Smooth muscle cell of bladder (primary cell): ENCODE data around the gene JPH4. TPM values are rescaled to one million over a fixed set of nuclear protein-coding genes. Genes with fewer than 3 reads are reported as not detected.

ENCODE experiments used
- total RNA-seq: library from RNA; depleted of rRNA; stranded (reverse); fragments of >200 nt; gene quantifications from 2 replicates; pipeline ENCODE4 v1.2.3, GENCODE V29; 2014

JPH4 gene
- total RNA-seq, result not detected in 2 replicates

DNA sequence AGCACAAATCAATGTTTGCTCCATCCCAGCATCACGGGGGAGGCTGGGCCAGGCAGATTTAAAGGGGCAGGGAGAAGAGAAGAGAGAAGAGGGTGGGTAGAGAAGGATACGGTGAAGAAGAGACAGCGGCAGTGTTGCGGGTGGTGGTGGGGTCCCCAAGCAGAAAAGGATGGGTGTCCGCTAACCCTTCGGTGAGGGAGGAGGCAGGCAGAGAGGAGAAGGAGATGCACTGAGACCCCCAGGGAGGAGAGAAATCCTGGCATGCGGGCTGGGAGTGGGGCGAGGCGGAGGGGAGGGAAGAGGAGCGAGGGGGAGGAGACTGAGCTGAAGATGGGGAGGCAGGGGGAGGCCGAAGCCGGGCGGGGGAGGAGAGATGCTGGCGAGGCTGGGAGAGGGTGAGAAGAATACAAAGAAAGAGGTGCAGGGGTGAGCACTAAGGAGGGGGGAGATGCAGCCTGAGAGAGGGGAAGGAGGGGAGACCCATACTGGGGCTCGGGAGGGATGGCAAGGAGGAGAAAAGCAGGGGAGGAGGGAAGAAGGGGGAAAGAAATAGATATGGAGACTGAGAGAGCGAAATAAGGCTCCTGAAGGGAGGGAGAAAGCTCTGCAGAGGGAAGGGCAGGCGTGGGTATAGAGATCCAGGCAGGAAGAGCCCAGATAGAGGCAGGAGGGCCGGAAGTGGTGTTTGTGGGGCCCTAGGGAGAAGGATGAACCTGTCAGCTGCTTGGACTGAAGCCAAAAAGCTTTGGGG, at the start of gene JPH4:
Gene JPH4 (minus strand): TSS at position 231 of the 751 bp plus-strand sequence. CDS start 1,337 bp downstream, outside the sequence.

DNA sequence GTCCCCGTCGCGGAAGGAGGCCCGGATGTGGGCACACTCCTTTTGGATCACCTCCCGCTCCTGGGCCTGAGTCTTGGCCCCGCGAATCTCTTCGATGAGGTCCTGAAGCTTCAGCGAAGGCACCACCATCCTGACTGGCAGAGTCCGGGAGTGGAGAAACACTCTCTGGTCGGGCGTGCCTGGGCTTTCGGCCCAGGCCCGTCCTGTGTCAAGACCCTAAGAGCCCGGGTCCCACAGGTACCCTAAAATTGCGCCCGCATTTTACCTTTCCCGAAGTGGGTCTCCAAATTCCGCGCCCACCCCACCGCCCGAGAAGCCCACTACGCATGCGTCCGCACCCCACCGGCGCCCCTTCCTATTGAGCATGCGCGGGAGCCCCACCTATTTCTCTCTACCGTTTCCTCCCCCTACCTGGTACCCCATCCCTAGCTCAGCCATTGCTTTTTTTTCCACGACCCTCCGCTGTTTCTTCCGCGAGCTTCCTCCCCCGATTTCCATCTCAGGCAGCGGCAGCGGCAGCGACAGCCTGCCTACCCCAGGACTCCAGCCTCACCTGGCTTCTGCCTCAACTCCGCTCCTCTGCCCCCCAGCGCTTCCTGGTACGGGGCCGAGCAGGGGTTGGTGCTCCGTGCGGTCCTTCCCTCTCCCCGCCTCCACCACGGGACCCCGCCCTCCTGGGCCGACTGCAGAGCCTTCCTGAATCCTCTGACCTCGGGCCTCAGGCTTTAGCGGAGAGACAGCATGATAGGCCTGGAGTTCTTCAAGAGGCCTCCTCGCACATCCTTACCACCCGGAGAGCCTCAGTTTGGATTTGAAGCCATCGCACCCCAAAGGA, 11.2 kb downstream of the JPH4 start, which contains the start of gene AP1G2:
Gene AP1G2 (minus strand): TSS at position 606 of the 835 bp plus-strand sequence. CDS start 477 bp downstream, at position 129.

DNA sequence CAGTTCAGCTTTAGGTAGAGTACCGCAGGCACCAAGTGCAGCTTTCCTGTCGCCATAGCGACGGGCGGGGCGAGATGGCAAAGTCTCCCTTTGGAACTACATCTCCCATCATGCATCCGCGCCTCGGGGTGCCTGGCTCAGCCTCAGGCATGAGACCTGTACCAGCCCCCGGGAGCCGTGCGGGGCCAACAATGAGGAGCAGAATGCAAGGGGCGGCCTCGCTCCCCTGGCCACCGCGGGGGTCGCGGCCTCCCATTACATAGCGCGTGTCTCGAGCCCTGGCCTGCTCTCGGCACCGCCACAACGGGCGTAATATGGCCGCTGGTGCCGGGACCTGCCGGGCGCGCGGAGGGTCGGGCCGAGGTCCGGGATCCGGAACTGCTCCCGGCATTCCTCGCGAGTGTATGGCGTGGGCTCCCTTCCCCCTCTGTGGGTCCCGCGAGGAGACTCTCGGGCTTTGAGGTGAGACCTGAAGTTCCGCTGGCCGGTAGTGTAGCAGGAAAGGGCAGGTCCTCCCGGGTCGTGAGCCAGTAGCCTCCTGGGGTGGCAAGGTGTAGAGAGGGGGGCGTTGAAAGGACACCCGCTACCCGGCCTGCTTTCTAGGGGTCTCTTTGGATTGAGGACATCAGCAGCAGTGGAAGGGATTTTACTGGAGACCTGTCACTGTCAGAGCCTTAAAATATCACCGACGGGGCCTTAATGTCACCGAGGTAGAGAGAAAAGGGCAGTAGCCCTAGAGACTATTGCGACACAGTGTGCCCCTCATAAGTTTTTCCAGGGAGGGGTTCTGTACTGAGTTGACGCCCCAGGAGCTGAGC, 22.5 kb downstream of the JPH4 start, which contains the start of gene THTPA:
Gene THTPA (plus strand): TSS at position 390 of the 818 bp plus-strand sequence. CDS start 487 bp downstream, outside the sequence.

DNA sequence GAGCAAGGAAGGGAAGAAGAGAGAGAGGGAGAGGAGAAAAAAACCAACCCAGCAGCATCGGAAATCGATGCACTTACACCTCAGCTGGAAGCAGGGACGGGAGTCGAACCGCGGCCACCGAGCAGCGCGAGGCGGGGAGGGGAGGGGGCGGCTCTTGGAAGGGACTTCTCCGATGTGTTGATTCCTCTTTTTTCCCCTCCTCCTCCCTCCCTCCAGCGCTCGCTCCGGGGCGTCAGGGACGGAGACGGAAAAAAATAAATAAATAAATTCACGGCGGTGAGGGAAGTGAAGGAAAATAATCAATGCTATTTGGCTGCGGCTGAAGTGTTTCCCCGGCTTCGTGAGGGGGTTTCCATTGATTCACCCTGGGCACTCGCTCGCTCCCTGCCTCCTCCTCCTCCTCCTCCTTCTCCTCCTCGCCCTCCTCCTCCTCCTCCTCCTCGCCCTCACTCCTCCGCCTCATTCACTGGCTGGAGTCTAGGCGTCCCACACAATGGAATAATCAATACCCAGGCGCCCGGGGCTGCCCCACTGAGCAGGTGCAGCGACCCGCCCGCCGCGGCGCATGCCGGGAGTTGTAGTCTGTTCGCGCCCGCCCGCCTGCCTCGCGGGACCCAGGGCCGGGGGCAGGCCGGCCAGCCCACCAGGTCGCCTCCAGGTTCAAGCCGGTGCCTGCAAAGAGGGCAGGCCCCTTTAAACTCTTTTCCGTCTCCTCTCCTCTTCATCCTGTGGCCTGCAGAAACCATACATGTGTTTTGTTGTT, 27.1 kb downstream of the JPH4 start, which contains the start of gene ZFHX2:
Gene ZFHX2 (minus strand): TSS at position 500 of the 763 bp plus-strand sequence. CDS start 16,440 bp downstream, outside the sequence.

Other genes with a start within 250 kb of the JPH4 start
- 19.5 and 25.0 TPM in 2 replicates for gene SLC22A17, start 225.9 kb downstream of the JPH4 start, total RNA-seq
- 1.5 and 3.1 TPM in 2 replicates for gene EFS, start 213.6 kb downstream of the JPH4 start, total RNA-seq
- not detected in 2 replicates for gene IL25, start 206.0 kb downstream of the JPH4 start, total RNA-seq
- 0.14 and 0.18 TPM in 2 replicates for gene CMTM5, start 201.7 kb downstream of the JPH4 start, total RNA-seq
- gene MYH6, start 170.5 kb downstream of the JPH4 start, total RNA-seq, result not detected in 2 replicates
- gene MYH7, start 143.1 kb downstream of the JPH4 start, total RNA-seq, result not detected in 2 replicates
- gene NGDN, start 109.1 kb downstream of the JPH4 start, total RNA-seq, result 45.9 and 50.8 TPM in 2 replicates
- 0.14 and 0.28 TPM in 2 replicates for gene ZFHX2, start 27.0 kb downstream of the JPH4 start, total RNA-seq
- gene THTPA, start 22.5 kb downstream of the JPH4 start, total RNA-seq, result 12.5 and 26.9 TPM in 2 replicates
- 5.4 and 6.7 TPM in 2 replicates for gene AP1G2, start 11.0 kb downstream of the JPH4 start, total RNA-seq
- 0.14 and 0.28 TPM in 2 replicates for gene DHRS2, start 57.6 kb upstream of the JPH4 start, total RNA-seq